Right lobe of liver (tissue), 4 donors: Measurements from ENCODE around the gene NCL.

Source experiments
- POLR2A ChIP-seq: fragments of 450-650 bp; IDR thresholded peaks from one replicate; pipeline ENCODE4 v1.6.1; 2017; ENCODE audit warnings: antibody characterized with exemption, mild to moderate bottlenecking
- TF ChIP-seq, protein P1 (sequence below), 4 donors: fragments of 200-600 bp in 3 of 4; fragments of 450-650 bp in 1 of 4; IDR thresholded peaks; one replicate each; pipeline versions ENCODE4 v1.5.1 to v1.8.0; 2016 to 2022; ENCODE audit warnings: antibody characterized with exemption in 4 of 4, mild to moderate bottlenecking in 2 of 4
- donor health status: DM: no; HTN: no; CAD: no.
- donor health status: DM: no; HTN: no; CAD: no.
- donor health status: DM: no; HTN: yes; CAD: no.

GRCh38 chr2:231467016-231467545, 2.8 kb upstream of the NCL start:
- TF ChIP-seq, protein P1, sequence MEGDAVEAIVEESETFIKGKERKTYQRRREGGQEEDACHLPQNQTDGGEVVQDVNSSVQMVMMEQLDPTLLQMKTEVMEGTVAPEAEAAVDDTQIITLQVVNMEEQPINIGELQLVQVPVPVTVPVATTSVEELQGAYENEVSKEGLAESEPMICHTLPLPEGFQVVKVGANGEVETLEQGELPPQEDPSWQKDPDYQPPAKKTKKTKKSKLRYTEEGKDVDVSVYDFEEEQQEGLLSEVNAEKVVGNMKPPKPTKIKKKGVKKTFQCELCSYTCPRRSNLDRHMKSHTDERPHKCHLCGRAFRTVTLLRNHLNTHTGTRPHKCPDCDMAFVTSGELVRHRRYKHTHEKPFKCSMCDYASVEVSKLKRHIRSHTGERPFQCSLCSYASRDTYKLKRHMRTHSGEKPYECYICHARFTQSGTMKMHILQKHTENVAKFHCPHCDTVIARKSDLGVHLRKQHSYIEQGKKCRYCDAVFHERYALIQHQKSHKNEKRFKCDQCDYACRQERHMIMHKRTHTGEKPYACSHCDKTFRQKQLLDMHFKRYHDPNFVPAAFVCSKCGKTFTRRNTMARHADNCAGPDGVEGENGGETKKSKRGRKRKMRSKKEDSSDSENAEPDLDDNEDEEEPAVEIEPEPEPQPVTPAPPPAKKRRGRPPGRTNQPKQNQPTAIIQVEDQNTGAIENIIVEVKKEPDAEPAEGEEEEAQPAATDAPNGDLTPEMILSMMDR (IDR thresholded peaks at IDR 0.05), result no peak
- TF ChIP-seq POLR2A, result no peak
